H1 (cell line): ENCODE results near the gene DOCK11. TPM values are rescaled to one million over a fixed set of nuclear protein-coding genes. Genes with fewer than 3 reads are reported as not detected.

Experiments
- CTCF ChIA-PET: fragments of 300-600 bp; sonication (Branson Sonifier 250); formaldehyde crosslinking; loops from one replicate; lab custom pipeline; 2021; ENCODE audit not compliant: partially characterized antibody; lab: Charles Lee
- POLR2A ChIA-PET: fragments of 300-600 bp; sonication (Branson Sonifier 250); formaldehyde crosslinking; loops from one replicate; lab custom pipeline; 2021; ENCODE audit warnings: inconsistent platforms; ENCODE audit not compliant: partially characterized antibody; lab: Charles Lee
- DNase-seq, 2 experiments: peaks; one replicate each; pipeline versions ENCODE4 v3.0.0 to v3.0.0-alpha.2; 2010 to 2022; ENCODE audit warnings: low spot score in 2 of 2, low read depth in 1 of 2, mixed read lengths in 1 of 2
- FAIRE-seq: peaks from 2 replicates; lab custom pipeline; 2011; peaks lifted over from hg19 to GRCh38; lab: Jason Lieb, UNC
- H2AFZ ChIP-seq: 2 replicates; pipeline ENCODE4 v1.8.1; 2012; ENCODE audit warnings: low read length, inconsistent platforms
- H2AK5ac ChIP-seq: 2 replicates; pipeline ENCODE4 v1.6.1; 2013; ENCODE audit warnings: low read depth, low read length
- H2BK120ac ChIP-seq: replicated peaks from 2 replicates; pipeline ENCODE3; 2013; ENCODE audit warnings: low read depth, low read length, inconsistent platforms
- H2BK12ac ChIP-seq: 2 replicates; pipeline ENCODE4 v1.6.1; 2013; ENCODE audit warnings: low read depth, low read length
- H2BK15ac ChIP-seq: 2 replicates; pipeline ENCODE4 v1.6.1; 2013; ENCODE audit warnings: low read length
- H2BK20ac ChIP-seq: 2 replicates; pipeline ENCODE4 v1.6.1; 2013; ENCODE audit warnings: low read length
- H2BK5ac ChIP-seq: 2 replicates; pipeline ENCODE4 v1.6.1; 2013; ENCODE audit warnings: low read depth, low read length
- H3K14ac ChIP-seq: 2 replicates; pipeline ENCODE4 v1.6.1; 2013; ENCODE audit warnings: inconsistent platforms; ENCODE audit not compliant: insufficient read length
- H3K18ac ChIP-seq: 2 replicates; pipeline ENCODE4 v1.6.1; 2013; ENCODE audit warnings: low read length; ENCODE audit errors: extremely low read depth
- H3K23ac ChIP-seq: 2 replicates; pipeline ENCODE4 v1.6.1; 2013; ENCODE audit warnings: inconsistent platforms; ENCODE audit not compliant: insufficient read length
- H3K23me2 ChIP-seq: 2 replicates; pipeline ENCODE4 v1.6.1; 2013; ENCODE audit warnings: low read depth, low read length
- H3K27ac ChIP-seq: 2 replicates; pipeline ENCODE4 v1.6.1; 2011; ENCODE audit warnings: low read depth, low read length, inconsistent platforms
- H3K27me3 ChIP-seq, 4 experiments: replicated peaks in 1 of 4; 1 replicate in 1 of 4; 2 replicates in 3 of 4; pipeline versions ENCODE4 v1.6.1 to v1.8.1; 2011 to 2013; ENCODE audit warnings: low read length in 3 of 4, mild to moderate bottlenecking in 3 of 4, inconsistent platforms in 2 of 4, mixed read lengths in 2 of 4, moderate library complexity in 1 of 4; ENCODE audit not compliant: control insufficient read depth in 3 of 4, insufficient read depth in 3 of 4; ENCODE audit errors: extremely low read depth in 1 of 4
- H3K36me3 ChIP-seq, 4 experiments: 2 replicates each; pipeline versions ENCODE4 v1.6.1 to v1.8.1; 2011 to 2013; ENCODE audit warnings: mild to moderate bottlenecking in 4 of 4, low read length in 3 of 4, moderate library complexity in 2 of 4, control low read depth in 1 of 4, inconsistent platforms in 1 of 4; ENCODE audit not compliant: insufficient read depth in 4 of 4, control insufficient read depth in 2 of 4
- H3K4ac ChIP-seq: replicated peaks from 2 replicates; pipeline ENCODE3; 2013; ENCODE audit warnings: low read length, low read depth, mixed read lengths, inconsistent platforms; ENCODE audit not compliant: insufficient read length
- H3K4me1 ChIP-seq, 4 experiments: replicated peaks in 1 of 4; 1 replicate in 1 of 4; 2 replicates in 3 of 4; pipeline versions ENCODE4 v1.6.1 to v1.8.1; 2011 to 2013; ENCODE audit warnings: low read length in 3 of 4, inconsistent platforms in 2 of 4, mixed read lengths in 1 of 4; ENCODE audit not compliant: insufficient read depth in 4 of 4, control insufficient read depth in 3 of 4
- H3K4me2 ChIP-seq, 2 experiments: 2 replicates each; pipeline versions ENCODE4 v1.6.1 to v1.8.1; 2011 to 2013; ENCODE audit warnings: low read depth in 2 of 2, low read length in 2 of 2, control low read depth in 1 of 2, inconsistent platforms in 1 of 2, mild to moderate bottlenecking in 1 of 2; ENCODE audit not compliant: insufficient read depth in 1 of 2
- H3K4me3 ChIP-seq, 4 experiments: fragments of 200-600, 300-600 bp in 1 of 4; sonication (generic), shearing (Covaris generic), sonication (Bioruptor Twin) in 1 of 4; 2 replicates each; pipeline versions ENCODE4 v1.5.1 to v1.8.1; 2011 to 2016; ENCODE audit warnings: low read length in 4 of 4, low read depth in 3 of 4, control low read depth in 2 of 4, inconsistent platforms in 2 of 4, mild to moderate bottlenecking in 2 of 4, mixed read lengths in 1 of 4, moderate library complexity in 1 of 4; ENCODE audit not compliant: insufficient read depth in 2 of 4; ENCODE audit errors: extremely low read depth in 1 of 4
- H3K56ac ChIP-seq: replicated peaks from 2 replicates; pipeline ENCODE3; 2013; ENCODE audit warnings: low read depth, mild to moderate bottlenecking, mixed read lengths, low read length, inconsistent platforms; ENCODE audit not compliant: insufficient read length
- H3K79me1 ChIP-seq: 2 replicates; pipeline ENCODE4 v1.6.1; 2013; ENCODE audit warnings: low read depth, low read length, control low read depth
- H3K79me2 ChIP-seq, 2 experiments: 2 replicates each; pipeline versions ENCODE4 v1.6.1 to v1.8.1; 2012 to 2013; ENCODE audit warnings: low read length in 2 of 2, mild to moderate bottlenecking in 2 of 2, inconsistent platforms in 1 of 2; ENCODE audit not compliant: insufficient read depth in 2 of 2, control insufficient read depth in 1 of 2
- H3K9ac ChIP-seq, 4 experiments: replicated peaks in 1 of 4; 1 replicate in 1 of 4; 2 replicates in 3 of 4; pipeline versions ENCODE4 v1.6.1 to v1.8.1; 2011 to 2013; ENCODE audit warnings: low read depth in 3 of 4, low read length in 3 of 4, control low read depth in 2 of 4, mild to moderate bottlenecking in 2 of 4, moderate library complexity in 2 of 4, inconsistent platforms in 1 of 4; ENCODE audit errors: extremely low read depth in 1 of 4
- H3K9me3 ChIP-seq, 2 experiments: 2 replicates each; pipeline versions ENCODE4 v1.6.1 to v1.8.1; 2012 to 2013; ENCODE audit warnings: mild to moderate bottlenecking in 2 of 2, moderate library complexity in 2 of 2, control low read depth in 1 of 2, inconsistent platforms in 1 of 2, low read depth in 1 of 2, low read length in 1 of 2, mixed read lengths in 1 of 2; ENCODE audit not compliant: insufficient read depth in 2 of 2
- H4K20me1 ChIP-seq, 2 experiments: replicated peaks in 1 of 2; 2 replicates each; pipeline versions ENCODE3 to v1.8.1; 2011 to 2013; ENCODE audit warnings: inconsistent platforms in 2 of 2, low read length in 2 of 2, mild to moderate bottlenecking in 1 of 2; ENCODE audit not compliant: insufficient read depth in 2 of 2, control insufficient read depth in 1 of 2
- H4K5ac ChIP-seq: 2 replicates; pipeline ENCODE4 v1.6.1; 2013; ENCODE audit warnings: low read length, low read depth, mixed read lengths, inconsistent platforms; ENCODE audit not compliant: insufficient read length
- H4K8ac ChIP-seq: 2 replicates; pipeline ENCODE4 v1.8.0; 2013; ENCODE audit warnings: mild to moderate bottlenecking, moderate library complexity, low read length, inconsistent platforms; ENCODE audit not compliant: insufficient read depth; ENCODE audit errors: extremely low read depth
- H4K91ac ChIP-seq: replicated peaks from 2 replicates; pipeline ENCODE3; 2013; ENCODE audit warnings: low read length, mixed read lengths, inconsistent platforms; ENCODE audit not compliant: insufficient read length
- BCL11A ChIP-seq, 2 experiments: IDR thresholded peaks; one replicate each; pipeline ENCODE4 v1.6.1; 2011; ENCODE audit warnings: low read depth in 2 of 2, low read length in 2 of 2, mild to moderate bottlenecking in 2 of 2
- BRCA1 ChIP-seq: IDR thresholded peaks from 2 replicates; pipeline ENCODE4 v1.6.1; 2012; ENCODE audit warnings: low read depth, low read length, improper control_type of control experiment
- CHD2 ChIP-seq: IDR thresholded peaks from 2 replicates; pipeline ENCODE4 v1.6.1; 2012; ENCODE audit warnings: low read length, improper control_type of control experiment
- JUND ChIP-seq: IDR thresholded peaks from 2 replicates; pipeline ENCODE4 v1.6.1; 2011; ENCODE audit warnings: mild to moderate bottlenecking, improper control_type of control experiment, low read length
- MAFK ChIP-seq: IDR thresholded peaks from 2 replicates; pipeline ENCODE4 v1.6.1; 2012; ENCODE audit warnings: low read depth, mild to moderate bottlenecking, improper control_type of control experiment, low read length
- RAD21 ChIP-seq, 2 experiments: IDR thresholded peaks in 1 of 2; conservative IDR thresholded peaks in 1 of 2; 2 replicates each; pipeline ENCODE4 v1.6.1; 2011; ENCODE audit warnings: low read depth in 2 of 2, low read length in 2 of 2, improper control_type of control experiment in 1 of 2, inconsistent platforms in 1 of 2, mild to moderate bottlenecking in 1 of 2, moderate library complexity in 1 of 2
- RFX5 ChIP-seq: IDR thresholded peaks from 2 replicates; pipeline ENCODE4 v1.6.1; 2011; ENCODE audit warnings: low read depth, low read length, improper control_type of control experiment, borderline replicate concordance
- RXRA ChIP-seq: IDR thresholded peaks from 2 replicates; pipeline ENCODE4 v1.6.1; 2011; ENCODE audit warnings: low read depth, mild to moderate bottlenecking, low read length, moderate library complexity; ENCODE audit not compliant: insufficient read depth
- SIN3A ChIP-seq, 2 experiments: IDR thresholded peaks in 1 of 2; conservative IDR thresholded peaks in 1 of 2; 2 replicates each; pipeline ENCODE4 v1.6.1; 2011 to 2012; ENCODE audit warnings: low read length in 2 of 2, improper control_type of control experiment in 1 of 2, low read depth in 1 of 2, mild to moderate bottlenecking in 1 of 2
- SP2 ChIP-seq: IDR thresholded peaks from 2 replicates; pipeline ENCODE4 v1.6.1; 2012; ENCODE audit warnings: mild to moderate bottlenecking, low read length, inconsistent platforms
- SUZ12 ChIP-seq: fragments of 200-600 bp; sonication (generic); IDR thresholded peaks from 2 replicates; pipeline ENCODE4 v1.6.1; 2012; ENCODE audit warnings: mild to moderate bottlenecking, inconsistent platforms, low read length, moderate library complexity, mixed read lengths
- TBP ChIP-seq: IDR thresholded peaks from 2 replicates; pipeline ENCODE4 v1.6.1; 2011; ENCODE audit warnings: low read depth, low read length, improper control_type of control experiment
- ZNF274 ChIP-seq: IDR thresholded peaks from 2 replicates; pipeline ENCODE4 v1.7.0; 2012; ENCODE audit warnings: low read length, borderline replicate concordance; ENCODE audit errors: extremely low read depth
- WGBS, 2 experiments: shearing (Covaris generic) in 1 of 2; methylation state at CpG; one replicate each; pipeline versions ENCODE4 v1.1.6 to v1.1.7; 2013 to 2015; ENCODE audit warnings: low lambda C conversion rate in 2 of 2, mixed read lengths in 2 of 2, inconsistent platforms in 1 of 2, low coverage in 1 of 2, missing lambda C conversion rate in 1 of 2; ENCODE audit not compliant: insufficient replicate concordance in 2 of 2, insufficient coverage in 1 of 2, insufficient read length in 1 of 2; ENCODE audit errors: extremely low coverage in 1 of 2, missing lambda C conversion rate in 1 of 2; 5-methylcytosine and 5-hydroxymethylcytosine counted together
- polyA plus RNA-seq, 7 experiments: library from polyadenylated mRNA; depleted of rRNA in 3 of 7; stranded (reverse) in 5 of 7; unstranded in 2 of 7; fragments of >200 nt in 5 of 7; fragments of 200-250 nt in 2 of 7; gene quantifications; 1 replicate in 5 of 7; 2 replicates in 1 of 7; 4 replicates in 1 of 7; pipeline versions ENCODE4 v1.2.1 to v1.2.3, GENCODE V29; 2011 to 2013; ENCODE audit warnings: missing spikeins in 2 of 7, mixed read lengths in 2 of 7
- total RNA-seq: library from RNA; stranded (reverse); fragmentation: NEBNext Ultra II Directional; extraction: Animal tissue kit (Norgen Biotek cat#: 25700); gene quantifications from 2 replicates; pipeline ENCODE4 v1.2.1, GENCODE V29; 2021

Gene DOCK11
- total and polyA plus RNA-seq, 2 of the 8 experiments (the other 6 are each of a cell fraction or from before 2014, with no cell fraction given) = 4.9 to 12.0 TPM

GRCh38 chrX:118530219-118530911 lies 34.8 kb downstream of the DOCK11 start:
- no peak overlapping the region for H4K8ac ChIP-seq
- H2AK5ac ChIP-seq = no peak overlapping the region
- no peaks in the 10 kb centered on the region for H3K79me1 ChIP-seq
- no peaks in the 10 kb centered on the region for H3K23me2 ChIP-seq
- 96% methylated on average over 3 of the region's 3 CpGs; no CpG with 5 or more reads in 1 of the 2 experiments for WGBS, 2 experiments
- no peak overlapping the region for H2AFZ ChIP-seq
- H3K18ac ChIP-seq = 0 out of 2 replicates have a peak overlapping the region, but pooled peaks have one; percentile 48
- H3K4me3 ChIP-seq = no peak overlapping the region
- no peak overlapping the region for H2BK5ac ChIP-seq
- no peak overlapping the region for H4K5ac ChIP-seq
- H3K4ac ChIP-seq = no peak overlapping the region
- H3K9ac ChIP-seq = no peak overlapping the region
- DNase-seq = no peak
- H3K27ac ChIP-seq = no peak overlapping the region
- no peak overlapping the region for H4K91ac ChIP-seq
- H3K36me3 ChIP-seq = no peaks in the 10 kb centered on the region
- H2BK15ac ChIP-seq = no peak overlapping the region
- no peak overlapping the region for H3K14ac ChIP-seq
- H4K20me1 ChIP-seq = no peaks in the 10 kb centered on the region
- H2BK120ac ChIP-seq = no peak overlapping the region
- no peaks in the 10 kb centered on the region for H3K27me3 ChIP-seq
- no peaks in the 10 kb centered on the region for H3K79me2 ChIP-seq
- no peak overlapping the region for H2BK12ac ChIP-seq
- no peaks in the 10 kb centered on the region for H3K9me3 ChIP-seq
- peaks cover 0 to 12% (median 2%) of the 10 kb centered on the region in 4 experiments; a peak in 3 of 7 replicates for H3K4me1 ChIP-seq
- H2BK20ac ChIP-seq = no peak overlapping the region
- POLR2A ChIA-PET = interaction anchor here (0.8 kb wide), 1 partner anchor 35 kb away, joined by 4 read pairs; the partner anchor contains the start of gene DOCK11
- no peak overlapping the region for H3K56ac ChIP-seq
- CTCF ChIA-PET = interaction anchor here (0.6 to 1.8 kb wide), 3 partner anchors 9 to 158 kb away, joined by 3 to 8 read pairs (median 5); no protein-coding TSS in a partner anchor
- H3K4me2 ChIP-seq = no peak overlapping the region
- H3K23ac ChIP-seq = no peak overlapping the region
- no peak for FAIRE-seq
- TF ChIP-seq CHD2 = no peak
- TF ChIP-seq TBP = no peak
- no peak for TF ChIP-seq RAD21 (IDR thresholded peaks at IDR 0.05 in 1 of 2, conservative IDR thresholded peaks at IDR 0.05 in 1 of 2; ENCODE audit: low read depth in 2 of 2, low read length in 2 of 2)
- TF ChIP-seq RXRA = no peak
- TF ChIP-seq SUZ12 = no peak
- no peak for TF ChIP-seq JUND
- no peak for TF ChIP-seq RFX5
- TF ChIP-seq BCL11A (IDR thresholded peaks at IDR 0.05; ENCODE audit: low read depth in 2 of 2, low read length in 2 of 2) = no peak
- TF ChIP-seq BRCA1 = no peak
- TF ChIP-seq SP2 = no peak
- no peak for TF ChIP-seq MAFK
- no peak for TF ChIP-seq ZNF274
- no peak for TF ChIP-seq SIN3A (conservative IDR thresholded peaks at IDR 0.05 in 1 of 2, IDR thresholded peaks at IDR 0.05 in 1 of 2; ENCODE audit: low read depth in 1 of 2, low read length in 2 of 2)
